Measurements from ENCODE around the gene VTN.
"Not testable (repeated sequence)": the region's sequence is repeated elsewhere in the genome, so short reads cannot be mapped to it uniquely, and the experiment has no call there.

The VTN gene

GRCh38 chr17:28342313-28342712 lies 27.8 kb downstream of the VTN start:
- no peak for DNase-seq (ENCODE audit: low read depth in 2 of 2)

GRCh38 chr17:28341516-28341915 lies 28.6 kb downstream of the VTN start:
- DNase-seq (ENCODE audit: low read depth in 2 of 2), result no peak

GRCh38 chr17:28340374-28340773 lies 29.7 kb downstream of the VTN start:
- DNase-seq (ENCODE audit: low read depth in 2 of 2), result no peak

- no peak for DNase-seq (ENCODE audit: low read depth in 2 of 2)
Measured at GRCh38 chr17:28339431-28339830, 30.7 kb downstream of the VTN start.

- not testable (repeated sequence) for DNase-seq (ENCODE audit: low read depth in 2 of 2)
Measured at GRCh38 chr17:28338769-28339212, 31.3 kb downstream of the VTN start.

GRCh38 chr17:28338056-28338768 lies 31.9 kb downstream of the VTN start:
- no peak for DNase-seq (ENCODE audit: low read depth in 2 of 2)

- no peak for DNase-seq (ENCODE audit: low read depth in 2 of 2)
Measured at GRCh38 chr17:28335959-28336871, 33.9 kb downstream of the VTN start.

- peak; percentile 96 for DNase-seq (ENCODE audit: low read depth in 2 of 2)
Measured at GRCh38 chr17:28335201-28335958, 34.7 kb downstream of the VTN start, which contains the start of the genes IFT20 and TNFAIP1. Gene IFT20, minus strand, starts transcription at chr17:28335472. Its CDS starts 3,487 bp downstream, at chr17:28331985. Gene TNFAIP1, plus strand, starts transcription at chr17:28335761. Its CDS starts 3,761 bp downstream, at chr17:28339522.

GRCh38 chr17:28334666-28335200 lies 35.4 kb downstream of the VTN start:
- DNase-seq (ENCODE audit: low read depth in 2 of 2), result no peak

GRCh38 chr17:28334171-28334570 lies 35.9 kb downstream of the VTN start:
- no peak for DNase-seq (ENCODE audit: low read depth in 2 of 2)

- DNase-seq (ENCODE audit: low read depth in 2 of 2), result no peak
Measured at GRCh38 chr17:28333083-28333746, 36.9 kb downstream of the VTN start.

GRCh38 chr17:28331891-28332420 lies 38.2 kb downstream of the VTN start:
- no peak for DNase-seq (ENCODE audit: low read depth in 2 of 2)

GRCh38 chr17:28330671-28331070 lies 39.4 kb downstream of the VTN start:
- no peak for DNase-seq (ENCODE audit: low read depth in 2 of 2)

GRCh38 chr17:28328325-28328724 lies 41.8 kb downstream of the VTN start:
- no peak for DNase-seq (ENCODE audit: low read depth in 2 of 2)

- DNase-seq (ENCODE audit: low read depth in 2 of 2), result no peak
Measured at GRCh38 chr17:28327709-28328108, 42.4 kb downstream of the VTN start.

- DNase-seq (ENCODE audit: low read depth in 2 of 2), result no peak
Measured at GRCh38 chr17:28327031-28327607, 43.0 kb downstream of the VTN start.

GRCh38 chr17:28326114-28326513 lies 44.0 kb downstream of the VTN start:
- no peak for DNase-seq (ENCODE audit: low read depth in 2 of 2)

GRCh38 chr17:28325211-28325610 lies 44.9 kb downstream of the VTN start:
- no peak for DNase-seq (ENCODE audit: low read depth in 2 of 2)

GRCh38 chr17:28324781-28325180 lies 45.3 kb downstream of the VTN start:
- DNase-seq (ENCODE audit: low read depth in 2 of 2), result no peak

- DNase-seq (ENCODE audit: low read depth in 2 of 2), result no peak
Measured at GRCh38 chr17:28324267-28324745, 45.8 kb downstream of the VTN start.
